Suppressor macrophage treated with lipopolysaccharide for 4 hours (primary cell): ENCODE measurements around the gene CMIP.
"Not testable (repeated sequence)": the region's sequence is repeated elsewhere in the genome, so short reads cannot be mapped to it uniquely, and the experiment has no call there.

Experiments used
- DNase-seq: peaks from one replicate; pipeline ENCODE4 v3.0.0-alpha.2; 2020

The CMIP gene

DNA sequence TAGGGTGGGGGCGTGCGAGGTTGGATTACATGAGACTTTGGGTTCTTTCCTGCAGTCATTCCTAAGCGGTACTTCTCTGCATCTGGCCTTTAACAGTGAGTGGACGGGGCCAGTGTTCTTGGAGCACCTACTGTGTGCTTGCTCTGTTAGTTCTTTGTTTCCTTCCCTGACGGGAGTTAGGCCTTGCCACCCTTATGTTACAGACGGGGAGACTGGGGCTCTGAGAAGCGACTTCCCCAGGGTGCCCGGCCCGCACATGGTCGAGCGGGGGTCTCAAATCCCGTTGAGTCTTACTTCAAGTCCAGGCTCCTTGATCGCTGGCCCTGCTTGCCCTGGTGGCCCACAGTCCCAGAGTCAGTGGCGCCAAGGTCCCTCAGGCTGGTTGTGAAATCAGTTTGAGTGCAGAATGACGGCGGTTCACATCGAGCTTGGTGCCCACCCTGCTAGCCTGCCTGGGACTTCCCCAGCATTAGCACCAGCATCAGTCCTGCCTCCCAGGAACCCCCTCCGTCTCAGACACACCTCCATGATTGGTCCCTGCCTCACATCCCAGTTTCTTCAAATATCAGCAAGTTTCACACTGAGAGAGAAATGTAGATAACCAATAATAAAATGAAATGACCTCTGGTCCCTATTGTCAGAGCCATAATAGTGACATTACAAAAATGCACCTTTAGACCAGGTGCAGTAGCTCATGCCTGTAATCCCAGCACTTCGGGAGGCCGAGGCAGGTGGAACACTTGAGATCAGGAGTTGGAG, 128.0 kb downstream of the CMIP start:
- no peak for DNase-seq

DNA sequence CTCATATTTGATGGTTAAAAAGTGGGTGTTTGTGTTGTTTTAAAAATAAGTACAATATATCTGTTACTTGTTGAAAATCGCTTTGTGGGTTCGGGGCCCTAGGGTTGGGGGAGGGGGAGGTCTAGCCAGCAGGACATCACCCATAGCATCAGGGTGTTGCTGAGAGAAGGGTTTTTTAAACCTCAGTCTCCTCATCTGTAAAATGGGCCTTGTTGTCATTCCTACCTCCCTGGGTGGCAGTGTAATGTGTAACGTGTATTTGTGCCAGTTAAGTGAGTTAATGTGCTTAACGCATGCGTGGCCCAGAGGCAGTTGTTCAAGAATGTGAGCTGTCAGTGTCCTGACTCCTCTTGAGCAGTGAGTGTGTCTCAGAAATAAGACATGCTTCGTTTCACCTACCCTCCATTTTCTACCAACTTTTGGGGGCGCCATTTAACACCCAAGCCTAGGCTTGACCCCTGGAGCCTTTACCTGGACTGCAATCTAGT, 129.0 kb downstream of the CMIP start:
- no peak for DNase-seq

DNA sequence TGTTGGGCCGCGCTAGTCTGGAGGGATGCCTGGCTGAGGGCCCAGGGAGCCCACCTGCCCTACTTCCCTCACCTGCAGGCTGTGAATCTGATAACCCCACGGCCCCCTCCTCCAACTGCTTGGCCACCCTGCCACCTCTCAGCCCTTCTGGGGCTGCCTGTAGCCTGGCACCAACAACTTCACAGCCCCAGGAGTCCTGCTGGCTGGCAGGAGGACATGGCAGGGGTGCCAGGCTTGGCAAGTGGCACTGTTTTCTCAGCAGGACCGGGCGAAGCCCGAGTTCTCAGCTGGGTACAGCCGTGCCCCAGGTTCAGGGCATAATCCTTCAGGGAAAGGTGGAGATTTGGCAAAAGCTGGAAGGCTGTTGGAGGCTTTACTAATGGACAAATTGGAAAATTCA, 129.6 kb downstream of the CMIP start:
- DNase-seq, result no peak

DNA sequence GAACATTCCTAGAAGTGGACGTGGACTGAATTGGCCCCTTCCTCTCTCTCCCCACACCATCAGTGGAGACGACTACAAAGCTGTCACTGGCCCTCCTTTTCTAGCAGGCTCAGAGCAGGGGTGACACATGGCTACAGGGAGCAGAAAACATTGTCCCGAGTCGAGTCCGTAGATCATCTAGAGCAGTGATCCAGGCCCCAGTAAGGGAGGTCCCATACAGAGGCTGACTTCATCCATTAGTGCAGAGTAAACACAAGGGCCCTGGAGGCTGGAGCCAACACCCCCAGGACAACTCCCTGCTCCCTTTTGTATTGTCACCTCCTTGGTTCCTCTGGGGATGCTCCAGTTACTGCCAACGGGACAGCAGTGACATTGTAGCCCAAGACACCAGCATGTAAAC, 130.7 kb downstream of the CMIP start:
- no peak for DNase-seq

DNA sequence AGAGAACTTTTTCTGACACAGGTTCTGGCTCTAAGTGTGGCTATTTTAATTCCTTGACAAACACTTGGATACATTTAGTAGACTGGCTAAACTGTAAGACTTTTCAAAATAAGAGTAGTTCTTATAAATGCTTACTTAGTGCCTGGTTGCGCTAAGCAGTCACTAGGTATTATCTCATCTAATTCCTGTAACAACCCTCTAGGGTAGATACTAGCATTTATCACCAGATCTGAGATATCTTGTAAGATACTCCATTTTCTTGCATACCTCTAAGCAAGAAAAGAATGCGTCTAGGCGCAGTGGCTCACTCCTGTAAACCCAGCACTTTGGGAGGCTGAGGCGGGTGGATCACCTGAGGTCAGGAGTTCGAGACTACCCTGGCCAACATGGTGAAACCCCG, 131.2 kb downstream of the CMIP start:
- DNase-seq, result no peak

DNA sequence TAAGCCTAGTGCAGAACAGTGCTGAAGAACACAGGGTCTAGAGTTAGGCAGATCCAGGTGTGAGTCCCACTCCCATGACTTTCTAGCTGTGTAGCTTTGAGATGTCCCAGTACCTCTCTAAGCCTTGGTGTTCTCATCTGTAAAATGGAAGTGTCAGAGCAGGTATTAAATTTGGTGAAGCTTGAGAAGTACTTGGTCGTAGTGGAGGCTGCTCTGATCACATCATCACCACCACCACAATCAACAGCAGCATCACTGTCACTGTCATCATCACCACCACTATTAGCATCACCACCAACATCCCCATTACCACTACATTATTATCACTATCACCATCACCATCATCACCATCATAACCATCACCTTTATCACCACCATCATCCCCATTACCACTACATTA, 132.1 kb downstream of the CMIP start:
- DNase-seq, result no peak

DNA sequence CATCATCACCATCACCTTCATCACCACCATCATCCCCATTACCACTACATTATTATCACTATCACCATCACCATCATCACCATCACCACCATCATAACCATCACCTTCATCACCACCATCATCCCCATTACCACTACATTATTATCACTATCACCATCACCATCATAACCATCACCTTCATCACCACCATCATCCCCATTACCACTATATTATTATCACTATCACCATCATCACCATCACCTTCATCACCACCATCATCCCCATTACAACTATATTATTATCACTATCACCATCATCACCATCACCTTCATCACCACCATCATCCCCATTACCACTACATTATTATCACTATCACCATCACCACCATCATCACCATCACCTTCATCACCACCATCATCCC, 132.7 kb downstream of the CMIP start:
- not testable (repeated sequence) for DNase-seq

DNA sequence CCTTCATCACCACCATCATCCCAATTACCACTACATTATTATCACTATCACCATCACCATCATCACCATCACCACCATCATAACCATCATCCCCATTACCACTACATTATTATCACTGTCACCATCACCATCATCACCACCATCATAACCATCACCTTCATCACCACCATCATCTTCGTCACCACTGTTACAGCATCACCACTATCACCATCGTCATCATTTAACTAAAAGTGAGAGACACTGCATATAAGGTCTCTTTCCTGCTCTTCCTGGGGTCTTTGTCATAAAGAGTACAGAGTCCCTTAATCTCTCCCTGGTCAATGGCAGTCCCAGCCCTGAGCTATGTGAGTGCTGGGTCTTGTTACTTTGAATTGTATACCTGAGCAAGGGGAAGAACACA, 133.5 kb downstream of the CMIP start:
- no peak for DNase-seq

DNA sequence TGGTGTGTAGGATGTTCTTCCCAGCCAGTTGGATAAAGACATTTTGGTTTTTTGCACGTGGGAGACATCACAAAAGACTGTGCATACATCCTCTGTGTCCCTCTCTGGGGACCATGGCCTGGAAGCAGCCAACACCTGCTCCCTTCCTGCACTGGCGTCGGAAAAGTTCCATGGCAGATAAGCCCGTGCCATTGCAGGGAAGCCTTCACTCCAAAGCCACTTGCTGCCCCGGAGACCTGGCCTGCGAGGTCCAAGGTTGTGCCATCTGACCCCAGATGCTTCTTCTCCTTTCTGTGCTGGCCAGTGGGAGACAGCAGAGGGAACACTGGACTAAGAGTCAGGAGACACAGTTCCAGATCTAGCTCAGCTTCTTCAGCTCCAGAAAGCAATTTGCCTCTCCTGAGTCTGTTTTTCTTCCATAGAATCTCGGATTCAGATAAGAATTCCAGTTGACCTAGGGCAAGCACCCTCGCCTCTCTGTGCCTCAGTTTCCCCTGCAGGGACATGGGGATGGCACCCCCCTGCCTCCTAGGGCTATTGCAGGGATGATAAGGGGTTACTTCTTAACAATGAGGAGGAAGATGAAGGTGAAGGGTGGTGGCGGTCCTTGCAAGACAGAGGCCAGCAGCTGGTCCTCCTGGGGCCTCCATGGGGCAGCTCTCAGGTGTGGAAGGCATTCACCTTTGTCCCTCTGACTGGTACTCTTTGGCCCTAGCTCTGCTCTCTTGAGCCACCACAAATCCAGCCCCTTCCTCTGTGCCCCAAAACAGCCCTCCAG, 134.2 kb downstream of the CMIP start:
- DNase-seq, result no peak

DNA sequence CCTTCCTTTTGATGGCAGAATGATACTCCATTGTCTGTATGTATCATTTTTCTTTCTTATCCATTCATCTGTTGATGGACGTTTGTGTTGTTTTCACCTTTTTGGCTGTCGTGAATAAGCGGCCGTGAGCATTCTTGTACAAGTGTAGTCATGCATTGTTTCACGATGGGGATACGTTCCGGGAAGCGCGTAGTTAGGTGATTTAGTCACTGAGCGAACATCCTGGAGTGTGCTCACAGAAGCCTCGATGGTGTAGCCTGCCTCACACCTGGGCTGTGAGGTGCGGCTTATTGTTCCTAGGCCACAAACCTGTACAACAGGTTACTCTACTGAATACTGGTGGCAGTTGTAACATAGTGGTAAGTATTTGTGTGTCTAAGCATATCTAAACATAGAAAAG, 136.5 kb downstream of the CMIP start:
- no peak for DNase-seq

DNA sequence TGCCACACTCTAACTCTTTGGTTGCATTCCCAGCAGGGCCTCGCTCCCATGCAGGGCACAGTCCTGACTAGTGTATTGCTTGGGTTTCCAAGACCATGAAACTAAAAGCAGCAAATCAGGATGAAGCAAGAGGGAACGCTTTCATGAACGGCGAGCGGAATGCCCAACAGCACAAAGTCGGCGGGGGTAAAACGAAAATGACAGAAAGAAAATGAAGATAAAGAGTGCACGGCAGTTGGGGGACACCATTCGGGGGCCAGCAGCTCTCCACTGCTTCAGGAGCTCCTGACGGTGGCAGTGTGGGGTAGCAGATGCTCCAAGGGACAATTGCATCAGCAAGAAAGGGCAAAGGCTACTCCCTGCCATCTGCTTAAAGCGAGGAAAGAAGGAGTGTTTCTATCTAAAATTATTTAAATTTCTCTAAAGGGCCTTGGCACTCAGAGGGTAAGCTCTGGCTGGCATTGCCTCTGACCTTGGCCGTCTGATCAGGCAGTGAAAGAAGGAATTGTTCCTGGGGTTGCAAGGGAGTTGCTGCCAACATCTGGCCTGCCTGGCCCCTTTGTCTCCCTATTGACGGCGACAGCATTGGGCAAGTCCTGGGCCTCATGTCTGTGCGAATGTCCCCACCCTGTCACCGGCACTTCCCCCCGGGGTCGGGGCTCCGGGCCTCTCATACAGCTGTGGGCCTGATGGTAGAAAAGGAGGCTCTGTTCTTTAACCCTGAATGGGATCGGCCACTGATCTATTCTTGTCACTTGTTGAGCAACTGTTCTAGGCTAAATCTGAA, 138.2 kb downstream of the CMIP start:
- DNase-seq, result no peak

DNA sequence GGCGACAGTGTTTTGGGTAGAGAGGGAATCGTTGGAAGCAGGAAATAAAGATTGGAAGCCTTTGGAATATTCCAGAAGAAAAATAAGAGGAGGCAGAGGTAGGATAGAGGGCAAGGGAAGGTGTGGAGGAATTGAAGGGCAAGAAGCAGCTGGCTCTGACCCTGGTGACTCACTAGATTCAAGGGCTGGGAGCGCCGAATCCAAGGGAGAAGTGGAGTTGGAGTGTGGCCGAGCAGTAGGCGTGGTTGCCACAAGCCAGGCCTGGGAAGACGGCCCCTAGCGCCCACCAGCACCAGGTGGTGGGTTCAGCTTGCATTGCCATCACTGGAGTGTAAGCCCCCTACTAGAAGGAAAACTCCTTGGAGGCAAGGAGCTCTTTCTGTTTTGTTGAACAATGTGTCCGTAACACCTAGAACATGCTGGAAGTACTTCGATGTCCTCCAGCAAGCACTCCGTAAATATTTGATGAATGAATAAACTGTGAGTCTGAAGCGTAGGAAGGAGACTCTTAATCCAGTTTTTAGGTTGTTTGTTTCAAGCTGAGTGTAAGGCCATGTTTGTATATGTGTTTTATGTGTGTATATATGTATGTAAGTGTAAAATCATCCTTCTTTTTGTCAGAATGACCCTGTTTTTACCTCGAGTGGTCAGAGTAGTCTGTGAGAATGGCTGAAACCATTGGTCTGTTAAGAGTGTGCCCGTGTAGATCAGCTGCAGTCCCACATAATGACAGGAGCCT, 139.5 kb downstream of the CMIP start:
- DNase-seq, result no peak

DNA sequence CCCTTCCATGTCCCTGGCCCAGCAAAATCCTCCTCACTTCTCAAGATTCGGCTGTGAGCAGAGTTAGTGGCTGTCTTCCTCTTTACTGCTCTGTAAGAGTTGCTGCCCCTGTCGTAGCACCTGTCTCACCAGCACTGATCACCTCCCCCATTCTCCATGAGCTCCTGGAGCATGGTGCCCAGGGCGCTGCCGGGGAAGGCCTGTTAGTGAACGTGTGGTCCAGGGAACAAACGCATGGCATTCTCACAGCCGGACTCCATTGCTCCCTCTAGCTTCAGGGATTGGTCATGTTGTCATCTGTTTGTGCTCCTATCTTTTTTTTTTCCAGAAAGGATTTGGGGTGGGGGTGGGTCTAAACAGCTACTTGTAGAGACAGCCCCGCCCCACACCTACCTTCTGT, 141.2 kb downstream of the CMIP start:
- no peak for DNase-seq

DNA sequence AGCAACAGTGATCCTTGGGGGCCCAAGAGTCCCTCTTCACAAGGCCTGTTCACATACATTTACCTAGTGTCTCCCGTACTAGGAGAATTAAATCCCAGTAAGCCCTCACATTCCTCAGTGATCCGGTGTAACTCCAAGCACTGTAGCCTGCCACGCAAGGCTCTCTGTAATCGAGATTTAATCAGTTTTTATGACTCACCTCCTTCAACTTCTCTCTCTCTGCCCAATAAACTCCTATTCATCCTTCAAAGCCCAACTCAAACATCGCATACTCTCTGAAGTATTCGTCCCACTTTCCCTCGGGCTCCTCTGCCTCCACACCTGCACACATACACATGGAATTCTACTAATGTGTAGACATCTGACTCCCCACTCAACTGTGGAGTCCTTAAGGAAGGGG, 141.8 kb downstream of the CMIP start:
- DNase-seq, result no peak

DNA sequence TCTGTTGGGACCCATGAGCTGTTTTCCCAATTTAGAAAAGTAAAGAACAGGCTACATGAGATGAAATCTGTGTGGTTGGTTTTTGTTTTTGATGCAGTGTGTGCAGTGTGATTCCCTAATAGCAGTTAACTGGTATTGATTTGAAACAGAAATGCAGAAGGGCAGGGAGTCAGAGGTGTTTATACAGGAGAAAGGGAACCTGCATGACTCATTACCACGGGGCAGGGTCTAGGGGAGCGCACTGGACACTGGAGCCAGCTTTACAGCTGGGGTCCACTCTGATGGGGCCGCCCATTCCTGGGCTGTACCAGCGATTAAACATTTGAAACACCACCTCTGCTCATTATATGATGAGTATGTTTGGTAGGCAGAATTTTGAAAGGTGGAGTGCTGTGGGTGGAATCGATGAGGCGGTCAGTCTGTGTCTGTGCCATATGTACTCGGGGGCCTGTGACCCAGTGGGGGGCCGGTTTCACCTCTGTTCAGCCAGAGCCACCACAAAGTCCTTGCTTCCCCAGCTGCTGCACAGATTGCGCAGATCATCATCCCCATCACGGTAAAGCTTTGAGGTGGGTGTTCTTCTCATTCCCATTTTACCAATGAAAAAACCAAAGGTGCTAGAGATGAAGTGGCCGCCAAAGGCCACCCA, 142.5 kb downstream of the CMIP start:
- DNase-seq, result no peak

DNA sequence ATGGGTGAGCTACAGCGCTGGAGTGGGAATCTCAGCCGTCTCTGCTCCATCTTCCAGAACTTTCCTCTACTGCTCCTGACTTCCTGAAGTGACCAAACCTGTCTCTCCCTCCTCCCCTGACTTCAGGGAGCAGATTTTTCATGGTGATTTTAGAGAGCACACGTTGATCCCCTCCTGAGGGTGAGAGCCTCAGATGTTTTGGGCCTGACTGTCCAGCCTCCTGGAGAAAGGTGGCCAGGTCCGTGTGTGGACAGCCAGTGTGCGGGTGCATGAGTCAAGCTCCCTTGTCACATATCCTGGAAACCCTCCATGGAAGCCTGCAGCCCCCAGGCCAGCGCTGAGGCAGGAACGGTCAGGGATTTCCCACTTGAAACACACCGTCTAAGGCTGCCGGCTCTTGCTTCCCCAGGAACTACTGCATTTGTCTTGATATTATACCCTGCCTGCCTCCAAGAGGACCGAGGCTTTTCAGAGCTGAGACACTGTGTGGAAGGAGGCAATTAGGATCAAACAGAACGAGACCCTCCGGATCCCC, 143.1 kb downstream of the CMIP start:
- DNase-seq, result no peak

DNA sequence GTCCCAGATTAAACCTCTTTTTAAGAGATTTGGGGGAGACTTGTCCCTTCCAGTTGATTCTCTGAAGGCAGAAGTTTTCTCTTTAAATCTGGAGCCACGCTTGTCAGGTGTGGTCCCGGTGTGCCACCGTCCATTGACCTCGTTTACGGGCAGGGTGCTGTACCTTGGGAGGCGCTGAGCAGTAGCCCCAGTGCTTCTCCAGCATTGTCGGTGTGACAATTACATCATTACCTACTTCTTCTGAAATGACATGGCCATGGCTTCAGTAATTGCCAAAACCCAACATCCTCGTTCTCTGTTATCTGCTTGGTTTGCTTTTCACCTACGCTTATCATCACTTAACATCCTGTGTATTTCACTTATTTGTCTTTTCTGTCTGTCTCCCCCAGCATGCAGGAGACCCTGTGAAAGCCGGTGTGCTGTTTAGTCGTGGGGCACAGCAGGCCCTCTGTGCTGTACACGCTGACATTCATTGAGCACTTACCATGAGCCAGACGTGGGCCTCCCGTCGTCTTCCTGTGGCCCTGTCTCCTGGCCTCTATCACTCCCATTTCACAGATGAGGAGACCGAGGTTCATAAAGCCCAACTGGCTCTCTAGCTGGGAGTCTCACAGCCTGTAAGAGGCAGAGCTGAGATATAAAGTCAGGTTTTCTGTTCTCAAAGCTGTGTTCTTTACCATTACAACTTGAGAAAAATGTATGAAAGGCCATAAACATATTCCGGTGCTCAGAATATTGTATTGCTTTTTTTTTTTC, 143.9 kb downstream of the CMIP start:
- DNase-seq, result no peak

DNA sequence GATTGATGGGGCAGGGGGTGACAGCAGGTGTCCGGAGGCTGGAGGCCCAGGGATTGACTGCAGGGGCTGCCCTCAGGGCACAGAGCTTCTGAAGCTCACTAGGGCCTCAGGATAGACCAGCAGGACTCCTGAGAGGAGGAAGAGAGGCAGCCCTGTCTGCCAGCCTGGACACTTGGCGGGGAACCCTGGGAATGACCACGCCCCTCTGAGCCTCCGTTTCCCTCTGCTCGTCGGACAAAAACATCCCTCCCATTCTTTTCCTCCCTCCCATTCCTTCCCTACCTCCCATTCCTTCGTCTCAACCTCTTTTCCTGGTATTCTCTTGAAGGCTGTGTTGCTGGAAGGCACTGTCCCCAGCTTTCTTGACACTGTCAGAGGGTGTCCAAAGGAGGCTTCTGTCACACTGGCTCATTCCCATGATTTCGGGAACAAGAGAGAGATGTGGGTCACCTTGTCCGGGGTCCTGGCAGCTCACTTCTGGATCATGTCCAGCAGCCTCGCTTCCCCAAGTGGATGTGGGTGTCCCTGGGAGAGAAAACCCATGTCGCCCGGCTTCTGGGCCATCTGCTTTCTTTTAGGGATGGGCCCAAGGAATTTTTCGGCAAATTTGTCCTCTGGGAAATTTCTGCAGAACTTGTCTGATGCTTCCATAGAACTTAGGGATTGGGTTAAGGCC, 145.5 kb downstream of the CMIP start:
- DNase-seq, result no peak

DNA sequence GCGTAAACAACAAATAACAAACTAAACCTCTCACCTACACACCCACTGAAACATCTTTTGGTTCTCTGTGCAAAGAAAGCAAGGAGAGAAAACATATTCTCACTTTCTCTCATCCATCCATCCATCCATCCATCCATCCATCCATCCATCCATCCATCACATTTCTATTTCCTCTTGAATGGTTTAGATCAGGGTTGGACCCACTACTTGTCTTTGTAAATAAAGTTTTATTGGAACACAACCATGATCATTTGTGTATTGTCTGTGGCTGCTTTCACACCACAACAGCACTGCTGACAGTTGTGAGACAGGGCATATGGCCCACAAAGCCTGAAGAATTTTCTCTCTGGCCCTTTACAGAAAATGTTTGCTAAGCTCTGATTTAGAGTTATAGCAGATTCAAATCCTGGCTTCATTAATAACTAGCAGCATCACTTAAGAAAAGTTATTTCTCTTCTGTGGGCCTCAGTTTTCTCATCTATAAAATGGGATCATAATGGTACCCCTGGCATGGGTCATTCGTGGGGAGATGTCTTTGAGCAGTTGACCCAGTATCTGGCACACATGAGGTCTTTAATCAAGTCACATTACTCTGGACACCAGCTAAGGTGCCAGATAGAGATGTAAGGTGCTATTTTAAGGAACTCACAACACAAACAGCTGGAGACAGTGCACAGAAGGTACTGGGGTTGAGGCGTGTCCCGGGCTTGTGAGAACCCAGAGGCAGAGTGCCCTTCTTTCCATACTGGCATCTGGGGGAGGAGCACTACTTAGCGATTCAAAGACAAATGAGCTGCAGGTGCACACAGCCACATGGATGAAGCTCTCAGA, 146.3 kb downstream of the CMIP start:
- DNase-seq, result no peak

DNA sequence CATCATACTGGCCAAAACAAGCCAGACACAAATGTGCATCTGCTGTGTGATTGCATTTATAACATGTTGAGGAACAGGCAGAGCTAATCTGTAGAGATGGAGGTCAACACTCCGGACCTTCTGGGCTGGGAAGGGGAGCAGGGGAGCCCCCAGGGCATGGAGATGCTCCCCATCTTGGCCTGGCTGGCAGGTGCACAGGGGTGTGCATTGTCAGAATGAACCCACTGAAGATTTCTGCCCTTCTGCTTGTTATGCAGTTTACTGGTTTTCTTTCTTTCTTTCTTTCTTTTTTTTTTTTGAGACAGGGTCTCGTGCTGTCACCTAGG, 146.9 kb downstream of the CMIP start:
- no peak for DNase-seq
